ES-I3 (cell line): ENCODE data around the gene NES.

ENCODE experiments used
- H3K36me3 ChIP-seq: 2 replicates; pipeline ENCODE4 v1.6.1; 2013; ENCODE audit warnings: mild to moderate bottlenecking, low read length, control low read depth, moderate library complexity; ENCODE audit not compliant: insufficient read depth
- H3K4me1 ChIP-seq: 2 replicates; pipeline ENCODE4 v1.6.1; 2013; ENCODE audit warnings: mild to moderate bottlenecking, control low read depth, low read length; ENCODE audit not compliant: insufficient read depth
- H3K9ac ChIP-seq: 2 replicates; pipeline ENCODE4 v1.6.1; 2013; ENCODE audit warnings: low read depth, mild to moderate bottlenecking, low read length, moderate library complexity
- H3K9me3 ChIP-seq: 2 replicates; pipeline ENCODE4 v1.6.1; 2013; ENCODE audit warnings: mild to moderate bottlenecking, low read length, moderate library complexity; ENCODE audit not compliant: control insufficient read depth, insufficient read depth

Gene NES

DNA sequence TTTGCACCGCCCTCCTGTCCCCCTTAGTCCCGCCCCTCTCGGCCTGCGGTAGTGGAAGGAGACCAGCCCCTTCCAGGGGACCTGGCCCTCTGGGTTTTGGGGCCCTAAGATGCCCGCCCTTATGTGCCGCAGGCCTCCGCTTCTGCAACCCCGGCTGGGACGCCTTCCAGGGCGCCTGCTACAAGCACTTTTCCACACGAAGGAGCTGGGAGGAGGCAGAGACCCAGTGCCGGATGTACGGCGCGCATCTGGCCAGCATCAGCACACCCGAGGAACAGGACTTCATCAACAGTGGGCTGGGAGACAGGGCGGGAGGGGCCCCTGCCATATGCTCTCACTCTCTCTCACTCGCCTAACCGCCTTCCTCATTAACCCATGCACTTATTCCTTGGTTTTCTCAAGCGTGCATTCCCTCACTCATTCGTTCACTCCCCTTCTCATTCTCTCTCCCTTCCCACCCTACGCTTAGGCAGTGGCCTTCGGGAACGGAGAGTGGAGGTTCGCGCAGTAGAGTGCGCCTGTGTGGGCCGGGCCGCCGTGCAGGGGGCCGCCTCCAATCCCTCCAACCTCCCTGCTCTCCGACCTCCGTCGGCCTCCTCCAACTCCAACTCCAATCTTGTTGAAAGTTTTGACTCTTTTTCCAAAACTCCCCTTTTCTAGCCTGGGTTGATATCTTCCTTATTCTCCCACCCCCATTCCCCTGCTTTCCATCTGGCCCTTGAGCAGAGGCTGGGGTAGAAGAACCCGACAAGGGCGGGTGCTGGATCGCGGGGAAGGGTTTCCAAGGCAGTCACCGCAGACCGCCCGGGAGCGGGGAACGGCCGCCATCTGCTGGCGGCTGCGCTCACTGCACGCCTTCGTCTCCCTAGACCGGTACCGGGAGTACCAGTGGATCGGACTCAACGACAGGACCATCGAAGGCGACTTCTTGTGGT lies 20.1 kb downstream of the NES start:
- Histone ChIP-seq H3K36me3 (no peaks in the 10 kb centered on the region), H3K9ac (peak overlapping the region; percentile 53; the same call in 1 of the 2 replicates), H3K9me3 (no peaks in the 10 kb centered on the region), H3K4me1 (peaks cover 32% of the 10 kb centered on the region)

DNA sequence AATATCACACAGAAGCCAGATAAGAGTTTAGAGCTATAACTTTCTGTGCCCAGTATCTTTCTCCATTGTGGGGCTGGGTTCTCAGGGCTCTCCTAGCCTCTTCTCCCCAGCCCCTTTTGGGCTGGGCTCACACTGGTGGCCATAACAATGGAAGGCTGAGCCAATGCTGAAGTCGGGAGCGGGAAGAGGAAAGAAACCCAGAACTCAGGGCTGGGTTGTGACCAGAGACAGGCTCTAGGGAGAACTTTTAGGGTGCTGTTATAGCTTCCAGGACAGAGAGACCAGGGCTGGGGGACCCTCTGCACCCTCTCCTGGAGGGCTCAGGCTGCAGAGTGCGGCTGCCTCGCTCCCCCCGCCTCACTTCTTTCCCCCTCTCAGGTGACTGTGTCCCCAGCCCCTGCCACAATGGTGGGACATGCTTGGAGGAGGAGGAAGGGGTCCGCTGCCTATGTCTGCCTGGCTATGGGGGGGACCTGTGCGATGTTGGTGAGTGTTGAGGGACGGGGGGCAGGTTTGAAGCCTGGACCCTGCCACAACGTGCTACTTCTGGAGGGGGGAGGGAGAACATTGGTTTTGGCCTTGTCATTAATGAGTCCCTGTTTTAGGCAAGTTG lies 21.2 kb downstream of the NES start:
- Histone ChIP-seq H3K9me3 (no peaks in the 10 kb centered on the region), H3K4me1 (peaks cover 22% of the 10 kb centered on the region), H3K36me3 (no peaks in the 10 kb centered on the region), H3K9ac (no peak overlapping the region)

DNA sequence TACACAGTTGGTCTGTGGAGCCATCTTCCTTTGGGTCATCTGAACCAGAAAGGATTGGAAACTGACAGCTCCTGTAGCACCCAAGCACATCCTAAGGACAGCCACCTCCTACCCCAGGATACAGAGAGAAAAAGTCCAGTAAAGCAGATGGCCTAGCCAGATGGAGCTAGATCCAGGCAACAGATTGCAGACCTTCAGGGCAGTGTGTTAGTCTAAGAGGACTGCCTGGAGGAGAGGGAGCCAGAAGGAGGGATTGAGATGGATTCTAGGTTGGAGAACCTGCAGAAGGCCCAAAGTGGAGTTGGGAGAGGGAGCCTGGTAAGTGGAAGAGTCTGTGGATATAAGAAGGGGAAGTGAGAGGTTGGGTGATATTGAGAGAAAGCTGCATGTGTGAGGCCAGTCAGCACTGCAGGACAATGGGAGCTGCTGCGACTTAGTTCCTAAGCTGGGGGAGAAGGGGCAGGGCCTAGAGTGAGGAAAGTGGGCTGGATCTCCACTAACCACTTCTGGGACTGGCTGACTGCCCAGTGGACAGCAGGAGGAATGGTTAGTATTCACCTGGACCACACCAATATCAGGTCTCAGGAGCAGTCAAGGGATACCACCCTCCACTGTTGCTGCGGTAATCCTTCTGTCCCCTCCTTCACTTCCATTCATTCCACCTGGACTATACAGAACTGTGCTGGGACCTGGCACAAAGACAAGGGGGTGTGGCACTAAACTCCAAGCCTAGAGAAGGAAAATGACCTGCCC lies 21.9 kb downstream of the NES start:
- Histone ChIP-seq H3K9me3 (no peaks in the 10 kb centered on the region), H3K36me3 (no peaks in the 10 kb centered on the region), H3K4me1 (peaks cover 16% of the 10 kb centered on the region), H3K9ac (no peak overlapping the region)

DNA sequence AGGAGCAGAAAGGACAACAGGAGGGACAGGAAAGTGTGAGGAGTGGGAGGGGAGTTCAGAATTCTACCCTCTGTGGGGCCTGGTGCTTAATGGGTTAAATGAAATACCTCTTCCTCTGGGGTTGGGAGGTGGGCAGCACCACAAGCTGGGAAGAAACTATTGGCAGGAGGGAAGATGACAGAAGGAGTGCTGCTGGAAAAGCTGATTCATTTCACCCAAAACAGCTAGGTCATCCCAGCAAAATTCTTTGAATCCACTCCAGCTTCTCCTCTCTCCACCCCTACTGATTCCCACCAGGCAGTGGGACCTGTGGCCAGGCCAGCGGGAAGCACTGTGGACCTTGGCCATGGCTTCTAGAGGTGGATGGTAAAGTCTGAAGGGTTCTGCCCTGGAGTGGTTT lies 22.5 kb downstream of the NES start:
- no peaks in the 10 kb centered on the region for H3K36me3 ChIP-seq
- peaks cover 13% of the 10 kb centered on the region for H3K4me1 ChIP-seq
- H3K9ac ChIP-seq = no peak overlapping the region
- no peaks in the 10 kb centered on the region for H3K9me3 ChIP-seq

DNA sequence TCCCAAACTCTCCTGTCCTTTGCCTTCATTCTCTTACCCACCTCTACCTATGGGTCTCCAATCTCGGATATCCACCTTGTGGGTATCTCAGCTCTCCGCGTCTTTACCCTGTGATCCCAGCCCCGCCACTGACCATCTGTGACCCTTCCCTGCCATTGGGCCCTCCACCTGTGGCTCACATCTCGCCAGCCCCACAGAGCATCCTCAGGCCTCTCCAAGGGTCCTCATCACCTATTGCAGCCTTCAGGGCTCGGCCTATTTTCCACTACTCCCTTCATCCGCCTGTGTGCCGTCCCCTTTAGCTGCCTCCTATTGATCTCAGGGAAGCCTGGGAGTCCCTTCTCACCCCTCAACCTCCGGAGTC lies 24.2 kb downstream of the NES start:
- Histone ChIP-seq H3K36me3 (no peaks in the 10 kb centered on the region), H3K9me3 (no peaks in the 10 kb centered on the region), H3K4me1 (peaks cover 10% of the 10 kb centered on the region), H3K9ac (no peak overlapping the region)

DNA sequence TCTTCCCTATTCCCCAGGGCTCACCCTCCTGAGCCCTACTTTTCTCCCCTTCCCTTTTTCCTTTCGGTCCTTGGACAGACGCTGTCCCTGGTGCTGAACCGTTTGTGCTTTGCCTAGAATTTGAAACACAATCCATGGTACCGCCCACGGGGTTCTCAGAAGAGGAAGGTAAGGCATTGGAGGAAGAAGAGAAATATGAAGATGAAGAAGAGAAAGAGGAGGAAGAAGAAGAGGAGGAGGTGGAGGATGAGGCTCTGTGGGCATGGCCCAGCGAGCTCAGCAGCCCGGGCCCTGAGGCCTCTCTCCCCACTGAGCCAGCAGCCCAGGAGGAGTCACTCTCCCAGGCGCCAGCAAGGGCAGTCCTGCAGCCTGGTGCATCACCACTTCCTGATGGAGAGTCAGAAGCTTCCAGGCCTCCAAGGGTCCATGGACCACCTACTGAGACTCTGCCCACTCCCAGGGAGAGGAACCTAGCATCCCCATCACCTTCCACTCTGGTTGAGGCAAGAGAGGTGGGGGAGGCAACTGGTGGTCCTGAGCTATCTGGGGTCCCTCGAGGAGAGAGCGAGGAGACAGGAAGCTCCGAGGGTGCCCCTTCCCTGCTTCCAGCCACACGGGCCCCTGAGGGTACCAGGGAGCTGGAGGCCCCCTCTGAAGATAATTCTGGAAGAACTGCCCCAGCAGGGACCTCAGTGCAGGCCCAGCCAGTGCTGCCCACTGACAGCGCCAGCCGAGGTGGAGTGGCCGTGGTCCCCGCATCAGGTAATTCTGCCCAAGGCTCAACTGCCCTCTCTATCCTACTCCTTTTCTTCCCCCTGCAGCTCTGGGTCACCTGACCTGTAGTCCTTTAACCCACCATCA lies 24.8 kb downstream of the NES start:
- Histone ChIP-seq H3K9ac (no peak overlapping the region), H3K9me3 (no peaks in the 10 kb centered on the region), H3K36me3 (no peaks in the 10 kb centered on the region), H3K4me1 (peaks cover 10% of the 10 kb centered on the region; the same call in 1 of the 2 replicates)

DNA sequence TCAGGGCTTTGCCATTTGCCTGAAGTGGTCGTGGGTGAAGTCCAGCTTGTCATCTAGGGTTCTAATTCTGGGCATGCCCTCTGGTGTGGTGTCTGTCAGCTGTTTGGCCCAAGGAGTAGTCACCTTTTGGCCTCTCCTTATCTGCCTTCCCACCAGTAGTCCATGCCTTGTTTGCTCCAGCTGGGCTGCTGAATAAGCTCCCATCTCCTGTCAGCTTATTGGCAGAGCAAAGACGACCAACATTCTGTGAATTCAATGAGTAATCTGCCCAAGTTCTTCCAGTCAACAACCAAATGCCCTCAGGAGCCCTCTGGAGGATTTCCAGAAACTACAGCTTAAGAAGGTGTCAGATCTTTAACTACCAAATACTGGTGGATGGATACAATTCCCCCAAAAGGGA lies 28.3 kb downstream of the NES start:
- H3K36me3 ChIP-seq = no peaks in the 10 kb centered on the region
- H3K4me1 ChIP-seq = peaks cover 5% of the 10 kb centered on the region; the same call in 1 of the 2 replicates
- no peak overlapping the region for H3K9ac ChIP-seq
- H3K9me3 ChIP-seq = no peaks in the 10 kb centered on the region

DNA sequence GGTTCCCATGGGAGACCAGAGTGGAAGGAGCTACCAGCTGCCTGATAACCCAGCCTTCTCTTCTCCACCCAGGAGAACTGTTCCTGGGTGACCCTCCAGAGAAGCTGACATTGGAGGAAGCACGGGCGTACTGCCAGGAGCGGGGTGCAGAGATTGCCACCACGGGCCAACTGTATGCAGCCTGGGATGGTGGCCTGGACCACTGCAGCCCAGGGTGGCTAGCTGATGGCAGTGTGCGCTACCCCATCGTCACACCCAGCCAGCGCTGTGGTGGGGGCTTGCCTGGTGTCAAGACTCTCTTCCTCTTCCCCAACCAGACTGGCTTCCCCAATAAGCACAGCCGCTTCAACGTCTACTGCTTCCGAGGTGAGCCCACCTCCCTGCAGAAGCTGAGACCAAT lies 28.7 kb downstream of the NES start:
- Histone ChIP-seq H3K36me3 (no peaks in the 10 kb centered on the region), H3K9ac (no peak overlapping the region), H3K4me1 (peaks cover 5% of the 10 kb centered on the region; the same call in 1 of the 2 replicates), H3K9me3 (no peaks in the 10 kb centered on the region)

DNA sequence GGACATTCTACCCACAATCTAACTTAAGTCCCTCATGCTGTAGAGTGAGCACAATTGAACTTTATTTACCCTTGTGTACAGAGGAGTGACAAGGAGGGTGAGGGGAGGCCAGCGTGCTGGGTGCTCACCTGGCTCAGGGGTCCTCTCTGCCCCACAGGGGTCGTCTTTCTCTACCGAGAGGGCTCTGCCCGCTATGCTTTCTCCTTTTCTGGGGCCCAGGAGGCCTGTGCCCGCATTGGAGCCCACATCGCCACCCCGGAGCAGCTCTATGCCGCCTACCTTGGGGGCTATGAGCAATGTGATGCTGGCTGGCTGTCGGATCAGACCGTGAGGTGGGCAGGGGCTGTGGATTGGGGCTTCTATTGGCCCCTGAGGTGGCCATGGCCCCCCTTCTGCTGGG lies 29.9 kb downstream of the NES start:
- H3K36me3 ChIP-seq = no peaks in the 10 kb centered on the region
- peaks cover 9% of the 10 kb centered on the region; the same call in 1 of the 2 replicates for H3K4me1 ChIP-seq
- no peak overlapping the region for H3K9ac ChIP-seq
- H3K9me3 ChIP-seq = no peaks in the 10 kb centered on the region

DNA sequence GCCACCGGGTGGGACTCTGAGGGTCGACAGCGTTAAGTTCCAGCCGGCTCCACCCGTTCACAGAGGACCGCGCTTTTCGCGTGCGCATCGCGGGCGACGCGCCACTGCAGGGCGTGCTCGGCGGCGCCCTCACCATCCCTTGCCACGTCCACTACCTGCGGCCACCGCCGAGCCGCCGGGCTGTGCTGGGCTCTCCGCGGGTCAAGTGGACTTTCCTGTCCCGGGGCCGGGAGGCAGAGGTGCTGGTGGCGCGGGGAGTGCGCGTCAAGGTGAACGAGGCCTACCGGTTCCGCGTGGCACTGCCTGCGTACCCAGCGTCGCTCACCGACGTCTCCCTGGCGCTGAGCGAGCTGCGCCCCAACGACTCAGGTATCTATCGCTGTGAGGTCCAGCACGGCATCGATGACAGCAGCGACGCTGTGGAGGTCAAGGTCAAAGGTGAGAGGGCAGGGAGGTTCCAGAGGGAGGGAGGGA lies 30.4 kb downstream of the NES start:
- Histone ChIP-seq H3K9ac (no peak overlapping the region), H3K36me3 (no peaks in the 10 kb centered on the region), H3K4me1 (peaks cover 9% of the 10 kb centered on the region; the same call in 1 of the 2 replicates), H3K9me3 (no peaks in the 10 kb centered on the region)

DNA sequence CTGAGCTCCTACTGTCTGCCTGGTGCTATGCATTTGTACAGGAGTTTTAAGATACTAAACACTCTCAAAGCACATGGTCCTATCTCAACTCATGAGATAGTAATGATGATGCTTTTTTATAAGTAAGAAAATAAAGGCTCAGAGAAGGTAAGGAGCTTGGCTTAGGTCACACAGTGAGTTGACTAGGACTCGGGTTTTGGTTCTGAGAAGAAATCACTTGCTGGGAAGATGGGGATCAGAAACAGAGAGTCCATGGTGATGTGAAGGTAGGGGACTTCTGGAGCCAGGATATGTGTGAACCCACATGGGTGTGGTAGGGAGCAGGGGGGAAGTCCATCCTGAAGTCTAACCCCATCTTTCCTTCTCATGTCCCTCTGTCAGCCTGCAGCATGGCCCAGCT lies 31.5 kb downstream of the NES start:
- no peaks in the 10 kb centered on the region for H3K9me3 ChIP-seq
- H3K36me3 ChIP-seq = no peaks in the 10 kb centered on the region
- H3K4me1 ChIP-seq = peaks cover 14% of the 10 kb centered on the region
- H3K9ac ChIP-seq = no peak overlapping the region

DNA sequence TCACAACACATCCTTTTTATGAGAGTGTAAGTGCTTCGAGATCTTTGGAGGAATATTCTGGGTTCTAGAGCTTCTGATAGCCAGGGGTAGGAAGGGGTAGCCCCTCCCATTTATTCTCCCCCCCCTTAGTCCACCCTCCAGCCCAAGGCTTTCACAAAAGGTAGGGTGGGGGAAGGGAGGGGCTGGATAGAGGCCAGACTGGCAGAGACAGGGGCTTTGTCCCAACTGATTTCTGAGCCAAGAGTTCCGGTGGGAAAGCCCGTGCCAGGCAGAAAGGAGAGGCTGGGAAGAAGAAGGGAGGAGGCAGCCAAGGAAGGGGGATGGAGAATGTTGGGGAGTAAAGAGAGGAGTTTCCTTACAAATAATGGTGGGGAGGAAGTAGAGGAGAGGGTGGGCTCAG lies 32.2 kb downstream of the NES start:
- no peak overlapping the region for H3K9ac ChIP-seq
- no peaks in the 10 kb centered on the region for H3K9me3 ChIP-seq
- H3K4me1 ChIP-seq = peaks cover 14% of the 10 kb centered on the region
- no peaks in the 10 kb centered on the region for H3K36me3 ChIP-seq

DNA sequence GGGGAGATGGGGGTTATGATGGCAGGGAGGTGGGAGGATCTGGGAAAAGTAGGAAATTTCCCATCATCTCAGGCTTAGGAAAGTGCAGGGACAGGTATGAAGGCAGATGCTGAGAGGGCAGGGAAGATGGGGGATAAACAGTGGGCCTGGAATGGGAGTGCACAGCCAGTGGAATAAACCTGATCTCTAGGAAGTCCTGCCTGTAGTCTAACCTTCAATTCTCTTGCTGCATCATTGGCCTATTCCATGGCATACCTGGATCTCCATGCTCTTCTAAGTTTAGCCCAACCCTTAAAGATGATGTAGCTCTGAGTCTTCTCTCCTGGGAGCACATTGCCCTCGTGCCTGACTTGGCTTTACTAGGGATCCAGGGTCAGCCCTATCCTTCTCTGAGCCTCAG lies 32.6 kb downstream of the NES start:
- no peaks in the 10 kb centered on the region for H3K36me3 ChIP-seq
- H3K9ac ChIP-seq = no peak overlapping the region
- H3K4me1 ChIP-seq = peaks cover 17% of the 10 kb centered on the region
- no peaks in the 10 kb centered on the region for H3K9me3 ChIP-seq

DNA sequence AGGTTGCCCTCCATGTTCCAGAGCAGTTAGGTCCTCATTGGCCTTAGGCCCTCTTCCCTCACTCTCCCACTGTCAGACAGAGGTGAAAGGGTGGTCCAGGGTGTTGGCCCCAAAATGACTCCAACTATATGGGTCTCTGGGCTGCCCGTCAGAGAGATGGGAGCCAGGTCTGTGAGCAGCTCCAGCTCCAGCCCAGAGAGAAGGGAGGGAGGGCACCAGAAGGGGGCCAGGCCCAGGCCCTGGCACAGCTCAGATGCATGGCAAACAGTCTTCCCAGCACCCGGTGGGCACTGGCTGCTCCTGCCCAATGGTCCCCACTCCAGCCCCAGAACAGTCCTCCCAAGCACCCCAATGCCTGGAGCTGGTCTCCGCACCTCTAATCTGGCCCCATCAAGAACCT lies 33.1 kb downstream of the NES start:
- no peak overlapping the region for H3K9ac ChIP-seq
- H3K4me1 ChIP-seq = peaks cover 19% of the 10 kb centered on the region
- H3K9me3 ChIP-seq = no peaks in the 10 kb centered on the region
- H3K36me3 ChIP-seq = no peaks in the 10 kb centered on the region
